ENCODE results near the gene PRELID3B.

GRCh38 chr20:59055302-59055701, 12.7 kb upstream of the PRELID3B start:
- TF ChIP-seq, protein P1, sequence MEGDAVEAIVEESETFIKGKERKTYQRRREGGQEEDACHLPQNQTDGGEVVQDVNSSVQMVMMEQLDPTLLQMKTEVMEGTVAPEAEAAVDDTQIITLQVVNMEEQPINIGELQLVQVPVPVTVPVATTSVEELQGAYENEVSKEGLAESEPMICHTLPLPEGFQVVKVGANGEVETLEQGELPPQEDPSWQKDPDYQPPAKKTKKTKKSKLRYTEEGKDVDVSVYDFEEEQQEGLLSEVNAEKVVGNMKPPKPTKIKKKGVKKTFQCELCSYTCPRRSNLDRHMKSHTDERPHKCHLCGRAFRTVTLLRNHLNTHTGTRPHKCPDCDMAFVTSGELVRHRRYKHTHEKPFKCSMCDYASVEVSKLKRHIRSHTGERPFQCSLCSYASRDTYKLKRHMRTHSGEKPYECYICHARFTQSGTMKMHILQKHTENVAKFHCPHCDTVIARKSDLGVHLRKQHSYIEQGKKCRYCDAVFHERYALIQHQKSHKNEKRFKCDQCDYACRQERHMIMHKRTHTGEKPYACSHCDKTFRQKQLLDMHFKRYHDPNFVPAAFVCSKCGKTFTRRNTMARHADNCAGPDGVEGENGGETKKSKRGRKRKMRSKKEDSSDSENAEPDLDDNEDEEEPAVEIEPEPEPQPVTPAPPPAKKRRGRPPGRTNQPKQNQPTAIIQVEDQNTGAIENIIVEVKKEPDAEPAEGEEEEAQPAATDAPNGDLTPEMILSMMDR (IDR thresholded peaks at IDR 0.05; ENCODE audit: insufficient read depth, low read length, poor library complexity, severe bottlenecking) = peak; percentile 18
- no peak for TF ChIP-seq EZH2phosphoT487 (conservative IDR thresholded peaks at IDR 0.05; ENCODE audit: low read length)
